GM12878 (cell line): Measurements from ENCODE around the gene B4GALT1. TPM values are rescaled to one million over a fixed set of nuclear protein-coding genes. Genes with fewer than 3 reads are reported as not detected.

Experiments
- ATAC-seq: fragments of 200-7000 bp; cut with Tn5 transposase; 3 replicates; pipeline ENCODE4 v1.9.1; 2020; ENCODE audit warnings: mild to moderate bottlenecking, moderate library complexity
- BruUV-seq: library from RNA; stranded (reverse); fragments of 400-500 nt; replicated peaks from 2 replicates; lab custom pipeline; 2021; lab: Mats Ljungman, UMichigan
- CTCF ChIA-PET: fragments of 300-600 bp; sonication (Branson Sonifier 250); formaldehyde crosslinking; extraction: SDS; loops from one replicate; lab custom pipeline; 2021; ENCODE audit warnings: inconsistent platforms; lab: Yijun Ruan, JAX
- POLR2A ChIA-PET: fragments of 350-600 bp; formaldehyde crosslinking; extraction: SDS; loops from one replicate; lab custom pipeline; 2021; ENCODE audit warnings: inconsistent platforms; lab: Charles Lee
- RAD21 ChIA-PET: fragments of 300-600 bp; sonication (Branson Sonifier 250); formaldehyde crosslinking; loops from one replicate; lab custom pipeline; 2023; ENCODE audit warnings: antibody characterized with exemption; ENCODE audit not compliant: unreplicated experiment; lab: Charles Lee
- SMC1A ChIA-PET: fragments of 300-600 bp; sonication (Branson Sonifier 250); formaldehyde crosslinking; loops from one replicate; lab custom pipeline; 2023; ENCODE audit not compliant: unreplicated experiment, uncharacterized antibody; lab: Charles Lee
- DNase-seq: peaks from one replicate; pipeline ENCODE4 v3.0.0-alpha.2; 2011; ENCODE audit warnings: low read depth, low spot score
- FAIRE-seq: peaks from 3 replicates; lab custom pipeline; 2011; peaks lifted over from hg19 to GRCh38; lab: Jason Lieb, UNC
- H2AFZ ChIP-seq: 2 replicates; pipeline ENCODE4 v1.6.0; 2011; ENCODE audit warnings: low read depth, low read length, control low read depth; ENCODE audit not compliant: control insufficient read depth
- H3K27ac ChIP-seq: 2 replicates; pipeline ENCODE4 v1.5.1; 2011; ENCODE audit warnings: control low read depth; ENCODE audit not compliant: control insufficient read depth, insufficient read depth
- H3K27me3 ChIP-seq, 2 experiments: replicated peaks in 1 of 2; 2 replicates each; pipeline versions ENCODE4 v1.6.0 to v1.6.1; 2011; ENCODE audit warnings: low read length in 1 of 2; ENCODE audit not compliant: control insufficient read depth in 2 of 2, insufficient read depth in 2 of 2
- H3K36me3 ChIP-seq, 2 experiments: 2 replicates each; pipeline ENCODE4 v1.5.1; 2011; ENCODE audit warnings: low read length in 1 of 2; ENCODE audit not compliant: control insufficient read depth in 2 of 2, insufficient read depth in 2 of 2
- H3K4me1 ChIP-seq: 2 replicates; pipeline ENCODE4 v1.6.1; 2011; ENCODE audit warnings: mild to moderate bottlenecking, low read length, moderate library complexity, mixed read lengths; ENCODE audit not compliant: control insufficient read depth, insufficient read depth
- H3K4me2 ChIP-seq: 2 replicates; pipeline ENCODE4 v1.6.0; 2011; ENCODE audit warnings: control low read depth; ENCODE audit not compliant: control insufficient read depth, insufficient read depth
- H3K4me3 ChIP-seq: fragments of 200-600 bp; sonication (generic); 2 replicates; pipeline ENCODE4 v1.5.1; 2016
- H3K79me2 ChIP-seq: 2 replicates; pipeline ENCODE4 v1.6.0; 2011; ENCODE audit warnings: low read length; ENCODE audit not compliant: control insufficient read depth, insufficient read depth
- H3K9ac ChIP-seq: 2 replicates; pipeline ENCODE4 v1.8.0; 2011; ENCODE audit warnings: low read length, control low read depth, mixed read lengths; ENCODE audit not compliant: control insufficient read depth, insufficient read depth
- H3K9me3 ChIP-seq: replicated peaks from 3 replicates; pipeline ENCODE4 v1.5.1; 2011; ENCODE audit warnings: mild to moderate bottlenecking, low read length; ENCODE audit not compliant: control insufficient read depth, insufficient read depth
- H4K20me1 ChIP-seq: 2 replicates; pipeline ENCODE4 v1.6.0; 2011; ENCODE audit not compliant: control insufficient read depth, insufficient read depth
- CEBPB ChIP-seq, 2 experiments: fragments of 150-350 bp in 1 of 2; IDR thresholded peaks; 2 replicates each; pipeline ENCODE4 v1.6.1; 2012 to 2014; ENCODE audit warnings: low read depth in 2 of 2, low read length in 2 of 2, borderline replicate concordance in 1 of 2, inconsistent platforms in 1 of 2
- CHD4 ChIP-seq: fragments of 200-600 bp; sonication (generic); IDR thresholded peaks from 2 replicates; pipeline ENCODE4 v1.6.1; 2016; ENCODE audit warnings: mild to moderate bottlenecking
- E2F8 ChIP-seq: fragments of 450-650 bp; IDR thresholded peaks from 2 replicates; pipeline ENCODE4 v1.6.1; 2018; ENCODE audit warnings: mild to moderate bottlenecking, low read depth, moderate library complexity; ENCODE audit not compliant: partially characterized antibody
- EED ChIP-seq: sonication (generic); IDR thresholded peaks from 2 replicates; pipeline ENCODE4 v1.6.1; 2016; ENCODE audit warnings: antibody characterized with exemption, low read depth
- ESRRA ChIP-seq: IDR thresholded peaks from 2 replicates; pipeline ENCODE4 v1.6.1; 2012; ENCODE audit warnings: mild to moderate bottlenecking, low read length, improper control_type of control experiment
- MXI1 ChIP-seq: fragments of 150-350 bp; IDR thresholded peaks from 2 replicates; pipeline ENCODE4 v1.6.1; 2011; ENCODE audit warnings: low read depth, mild to moderate bottlenecking, inconsistent platforms, low read length, improper control_type of control experiment
- NR2C2 ChIP-seq: IDR thresholded peaks from 2 replicates; pipeline ENCODE4 v1.6.1; 2011; ENCODE audit warnings: borderline replicate concordance, low read depth; ENCODE audit not compliant: control insufficient read depth, insufficient read length
- PRDM15 ChIP-seq: fragments of 450-650 bp; formaldehyde crosslinking; IDR thresholded peaks from 2 replicates; pipeline ENCODE4 v1.4.0; 2020; ENCODE audit warnings: mild to moderate bottlenecking, moderate library complexity
- RFX5 ChIP-seq: IDR thresholded peaks from 2 replicates; pipeline ENCODE4 v1.6.1; 2011; ENCODE audit warnings: low read depth, low read length, improper control_type of control experiment
- SIN3A ChIP-seq: IDR thresholded peaks from 2 replicates; pipeline ENCODE4 v1.6.1; 2012; ENCODE audit warnings: low read depth, low read length, improper control_type of control experiment
- SREBF2 ChIP-seq: IDR thresholded peaks from 2 replicates; pipeline ENCODE4 v1.6.1; 2012; ENCODE audit warnings: mild to moderate bottlenecking, low read length
- TAF1 ChIP-seq: IDR thresholded peaks from 2 replicates; pipeline ENCODE4 v1.6.1; 2011; ENCODE audit warnings: mild to moderate bottlenecking, low read depth, low read length, borderline replicate concordance
- ZBTB40 ChIP-seq: fragments of 450-650 bp; IDR thresholded peaks from 2 replicates; pipeline ENCODE4 v1.6.1; 2016; ENCODE audit warnings: mild to moderate bottlenecking, moderate library complexity, borderline replicate concordance
- ZNF217 ChIP-seq: fragments of 450-650 bp; IDR thresholded peaks from 2 replicates; pipeline ENCODE4 v1.6.1; 2017; ENCODE audit warnings: antibody characterized with exemption, mild to moderate bottlenecking
- WGBS: methylation state at CpG from one replicate; pipeline ENCODE4 v1.1.6; 2016; ENCODE audit warnings: low lambda C conversion rate; ENCODE audit not compliant: insufficient replicate concordance, insufficient coverage; ENCODE audit errors: missing lambda C conversion rate; 5-methylcytosine and 5-hydroxymethylcytosine counted together
- in situ Hi-C: fragments of 300-500 bp; cut with MboI; formaldehyde crosslinking; loops from 9 replicates; pipeline ENCODE4 v1.14.3; 2018; ENCODE audit warnings: mixed read lengths
- intact Hi-C: fragments of 100-400 bp; cut with micrococcal nuclease; formaldehyde crosslinking; loops from one replicate; pipeline ENCODE4 v1.14.2; 2022; ENCODE audit not compliant: unreplicated experiment
- polyA plus RNA-seq, 11 experiments: library from polyadenylated mRNA; depleted of rRNA in 4 of 11; unstranded in 6 of 11; stranded (reverse) in 5 of 11; fragments of >200 nt; fragmentation: Nextera tagmentation in 4 of 11; fragmentation: Illumina TruSeq in 1 of 11; extraction: Ambion mirVana in 4 of 11; extraction: Trizol in 1 of 11; gene quantifications; 1 replicate in 1 of 11; 2 replicates in 10 of 11; pipeline versions ENCODE4 v1.2.1 to v1.2.3, GENCODE V29; 2011 to 2016; ENCODE audit warnings: inconsistent platforms in 2 of 11, missing spikeins in 2 of 11, low read depth in 1 of 11
- total RNA-seq, 4 experiments: library from RNA; depleted of rRNA in 3 of 4; stranded (reverse); fragments of >200 nt in 3 of 4; fragmentation: Illumina TruSeq in 1 of 4; extraction: Trizol in 1 of 4; gene quantifications; 2 replicates each; pipeline versions ENCODE4 v1.2.1 to v1.2.3, GENCODE V29; 2013 to 2021

B4GALT1 gene
- total and polyA plus RNA-seq, 10 of the 15 experiments (the other 5 are each of a cell fraction or from before 2014, with no cell fraction given): 12.7 to 79.0 (median 41.0) TPM

- ChIA-PET CTCF (interaction anchor here (0.9 kb wide), 1 partner anchor 57 kb away, joined by 3 read pairs; no protein-coding TSS in a partner anchor), POLR2A (interaction anchor here (0.7 kb wide), 1 partner anchor 11 kb away, joined by 7 read pairs; no protein-coding TSS in a partner anchor), RAD21 (no interaction called here), SMC1A (interaction anchor here (0.6 to 1.2 kb wide), 3 partner anchors 18 to 120 kb away, joined by 3 to 4 read pairs (median 4); no protein-coding TSS in a partner anchor)
- no peak overlapping the region for H2AFZ ChIP-seq
- H3K36me3 ChIP-seq: peaks cover 5% of the 10 kb centered on the region in 2 experiments; a peak in 3 of 4 replicates
- WGBS: 53% methylated on average over 4 of the region's 4 CpGs
- H3K9ac ChIP-seq: no peak overlapping the region
- no peaks in the 10 kb centered on the region for H3K27me3 ChIP-seq
- in situ Hi-C loops (no loop called here), intact Hi-C loops (no loop called here)
- no peaks in the 10 kb centered on the region for H3K4me1 ChIP-seq
- no peak overlapping the region for H3K4me2 ChIP-seq
- 0 out of 2 replicates have a peak, but pooled peaks cover 4% of the 10 kb centered on the region for H4K20me1 ChIP-seq
- no peak overlapping the region for H3K4me3 ChIP-seq
- FAIRE-seq (no peak), ATAC-seq (no peak), DNase-seq (no peak)
- H3K79me2 ChIP-seq: no peaks in the 10 kb centered on the region
- BruUV-seq: no TSS peak
- no peak overlapping the region for H3K27ac ChIP-seq
- H3K9me3 ChIP-seq: no peaks in the 10 kb centered on the region
- TF ChIP-seq EED (no peak), MXI1 (no peak), E2F8 (no peak), PRDM15 (CRISPR knock-in tag) (no peak), TAF1 (no peak), ESRRA (no peak), SREBF2 (no peak), CHD4 (no peak), NR2C2 (no peak), ZNF217 (no peak), SIN3A (no peak), RFX5 (no peak), ZBTB40 (no peak), CEBPB (IDR thresholded peaks at IDR 0.05; ENCODE audit: borderline replicate concordance in 1 of 2, low read depth in 2 of 2, low read length in 2 of 2) (no peak)
These were observed 60.8 kb downstream of the B4GALT1 start for GRCh38 chr9:33106372-33106771.
